Thyroid gland (tissue), 4 donors: ENCODE data around the gene ZNF524. TPM values are rescaled to one million over a fixed set of nuclear protein-coding genes. Genes with fewer than 3 reads are reported as not detected.

ENCODE experiments used
- DNase-seq, 2 donors: peaks; one replicate each; pipeline ENCODE4 v3.0.0-alpha.2; 2019
- H3K27ac ChIP-seq, 3 donors: fragments of 200-600 bp; sonication (generic); 1 replicate in 2 of 3; 2 replicates in 1 of 3; pipeline ENCODE4 v1.5.1; 2016 to 2019; ENCODE audit warnings: mild to moderate bottlenecking in 1 of 3, moderate library complexity in 1 of 3
- H3K27me3 ChIP-seq: fragments of 200-600 bp; sonication (generic); one replicate; pipeline ENCODE4 v1.5.1; 2019
- H3K36me3 ChIP-seq, 2 donors: fragments of 200-600 bp; sonication (generic); one replicate each; pipeline ENCODE4 v1.5.1; 2016 to 2019
- H3K4me1 ChIP-seq, 2 donors: fragments of 200-600 bp; sonication (generic); one replicate each; pipeline ENCODE4 v1.5.1; 2017 to 2019
- H3K4me3 ChIP-seq, 3 donors: fragments of 200-600 bp; sonication (generic); replicated peaks in 1 of 3; 1 replicate in 2 of 3; 2 replicates in 1 of 3; pipeline ENCODE4 v1.5.1; 2016; ENCODE audit warnings: mild to moderate bottlenecking in 1 of 3
- H3K9me3 ChIP-seq: fragments of 200-600 bp; sonication (generic); one replicate; pipeline ENCODE4 v1.5.1; 2017
- POLR2A ChIP-seq, 2 donors: fragments of 450-650 bp; IDR thresholded peaks; one replicate each; pipeline ENCODE4 v1.6.1; 2017; ENCODE audit warnings: antibody characterized with exemption in 2 of 2, mild to moderate bottlenecking in 2 of 2, moderate library complexity in 1 of 2
- WGBS, 2 donors: methylation state at CpG; one replicate each; pipeline ENCODE4 v1.1.5; 2017; 5-methylcytosine and 5-hydroxymethylcytosine counted together
- intact Hi-C: fragments of 100-400 bp; cut with DNase I; formaldehyde crosslinking; loops from one replicate; pipeline ENCODE4 v1.15.1; 2023
- total RNA-seq, 4 donors: library from RNA; depleted of rRNA; stranded (reverse); fragments of >200 nt; gene quantifications; one replicate each; pipeline ENCODE4 v1.2.3, GENCODE V29; 2016
- TF ChIP-seq, protein P1 (sequence below), 6 experiments: fragments of 200-600 bp in 3 of 6; fragments of 450-650 bp in 3 of 6; sonication (generic) in 3 of 6; IDR thresholded peaks; one replicate each; pipeline ENCODE4 v1.5.1; 2016 to 2019; ENCODE audit warnings: antibody characterized with exemption in 6 of 6, mild to moderate bottlenecking in 2 of 6, inconsistent platforms in 1 of 6, moderate library complexity in 1 of 6

Gene ZNF524
- total RNA-seq, 4 donors from 2014 or later, result 13.0 to 34.2 (median 28.9) TPM

DNA sequence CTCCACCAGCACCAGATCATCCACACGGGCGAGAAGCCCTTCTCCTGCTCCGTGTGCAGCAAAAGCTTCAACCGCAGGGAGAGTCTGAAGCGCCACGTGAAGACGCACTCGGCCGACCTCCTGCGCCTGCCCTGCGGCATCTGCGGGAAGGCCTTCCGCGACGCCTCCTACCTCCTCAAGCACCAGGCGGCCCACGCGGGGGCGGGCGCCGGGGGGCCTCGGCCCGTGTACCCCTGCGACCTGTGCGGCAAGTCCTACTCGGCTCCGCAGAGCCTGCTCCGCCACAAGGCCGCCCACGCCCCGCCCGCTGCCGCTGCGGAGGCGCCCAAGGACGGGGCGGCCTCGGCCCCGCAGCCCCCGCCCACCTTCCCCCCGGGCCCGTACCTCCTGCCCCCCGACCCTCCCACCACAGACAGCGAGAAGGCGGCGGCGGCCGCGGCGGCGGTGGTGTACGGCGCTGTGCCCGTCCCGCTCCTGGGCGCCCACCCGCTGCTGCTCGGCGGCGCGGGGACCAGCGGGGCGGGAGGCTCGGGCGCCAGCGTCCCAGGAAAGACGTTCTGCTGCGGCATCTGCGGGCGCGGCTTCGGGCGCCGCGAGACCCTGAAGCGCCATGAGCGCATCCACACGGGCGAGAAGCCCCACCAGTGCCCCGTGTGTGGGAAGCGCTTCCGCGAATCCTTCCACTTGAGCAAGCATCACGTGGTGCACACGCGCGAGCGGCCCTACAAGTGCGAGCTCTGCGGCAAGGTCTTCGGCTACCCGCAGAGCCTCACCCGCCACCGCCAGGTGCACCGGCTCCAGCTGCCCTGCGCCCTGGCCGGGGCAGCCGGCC lies 14.8 kb downstream of the ZNF524 start:
- intact Hi-C loops, result no loop called here
- DNase-seq, result no peak
- 96 to 98% methylated on average over 58 to 71 of the region's 98 CpGs for WGBS, 2 donors
- no peak overlapping the region for H3K4me3 ChIP-seq
- H3K27me3 ChIP-seq, result no peaks in the 10 kb centered on the region
- peaks cover 15 to 28% of the 10 kb centered on the region in 2 donors for H3K36me3 ChIP-seq
- H3K9me3 ChIP-seq, result no peaks in the 10 kb centered on the region
- no peak overlapping the region for H3K27ac ChIP-seq
- no peaks in the 10 kb centered on the region for H3K4me1 ChIP-seq
- TF ChIP-seq, protein P1, sequence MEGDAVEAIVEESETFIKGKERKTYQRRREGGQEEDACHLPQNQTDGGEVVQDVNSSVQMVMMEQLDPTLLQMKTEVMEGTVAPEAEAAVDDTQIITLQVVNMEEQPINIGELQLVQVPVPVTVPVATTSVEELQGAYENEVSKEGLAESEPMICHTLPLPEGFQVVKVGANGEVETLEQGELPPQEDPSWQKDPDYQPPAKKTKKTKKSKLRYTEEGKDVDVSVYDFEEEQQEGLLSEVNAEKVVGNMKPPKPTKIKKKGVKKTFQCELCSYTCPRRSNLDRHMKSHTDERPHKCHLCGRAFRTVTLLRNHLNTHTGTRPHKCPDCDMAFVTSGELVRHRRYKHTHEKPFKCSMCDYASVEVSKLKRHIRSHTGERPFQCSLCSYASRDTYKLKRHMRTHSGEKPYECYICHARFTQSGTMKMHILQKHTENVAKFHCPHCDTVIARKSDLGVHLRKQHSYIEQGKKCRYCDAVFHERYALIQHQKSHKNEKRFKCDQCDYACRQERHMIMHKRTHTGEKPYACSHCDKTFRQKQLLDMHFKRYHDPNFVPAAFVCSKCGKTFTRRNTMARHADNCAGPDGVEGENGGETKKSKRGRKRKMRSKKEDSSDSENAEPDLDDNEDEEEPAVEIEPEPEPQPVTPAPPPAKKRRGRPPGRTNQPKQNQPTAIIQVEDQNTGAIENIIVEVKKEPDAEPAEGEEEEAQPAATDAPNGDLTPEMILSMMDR (IDR thresholded peaks at IDR 0.05), result no peak
- no peak for TF ChIP-seq POLR2A (IDR thresholded peaks at IDR 0.05)

DNA sequence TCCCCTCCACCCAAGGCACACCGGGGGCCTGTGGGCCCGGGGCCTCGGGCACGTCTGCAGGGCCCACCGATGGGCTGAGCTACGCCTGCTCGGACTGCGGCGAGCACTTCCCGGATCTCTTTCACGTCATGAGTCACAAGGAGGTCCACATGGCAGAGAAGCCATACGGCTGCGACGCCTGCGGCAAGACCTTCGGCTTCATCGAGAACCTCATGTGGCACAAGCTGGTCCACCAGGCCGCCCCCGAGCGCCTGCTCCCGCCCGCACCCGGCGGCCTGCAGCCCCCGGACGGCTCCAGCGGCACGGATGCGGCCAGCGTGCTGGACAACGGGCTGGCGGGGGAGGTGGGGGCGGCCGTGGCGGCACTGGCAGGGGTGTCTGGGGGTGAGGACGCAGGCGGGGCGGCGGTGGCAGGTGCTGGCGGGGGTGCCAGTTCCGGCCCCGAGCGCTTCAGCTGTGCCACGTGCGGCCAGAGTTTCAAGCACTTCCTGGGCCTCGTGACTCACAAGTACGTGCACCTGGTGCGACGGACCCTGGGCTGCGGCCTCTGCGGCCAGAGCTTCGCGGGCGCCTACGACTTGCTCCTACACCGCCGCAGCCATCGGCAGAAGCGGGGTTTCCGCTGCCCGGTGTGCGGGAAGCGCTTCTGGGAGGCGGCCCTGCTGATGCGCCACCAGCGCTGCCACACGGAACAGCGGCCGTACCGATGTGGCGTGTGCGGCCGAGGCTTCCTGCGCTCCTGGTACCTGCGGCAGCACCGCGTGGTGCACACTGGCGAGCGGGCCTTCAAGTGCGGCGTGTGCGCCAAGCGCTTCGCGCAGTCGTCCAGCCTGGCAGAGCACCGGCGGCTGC lies 15.7 kb downstream of the ZNF524 start:
- Histone ChIP-seq H3K4me1 (no peaks in the 10 kb centered on the region), H3K36me3 (peaks cover 15 to 28% of the 10 kb centered on the region in 2 donors)

DNA sequence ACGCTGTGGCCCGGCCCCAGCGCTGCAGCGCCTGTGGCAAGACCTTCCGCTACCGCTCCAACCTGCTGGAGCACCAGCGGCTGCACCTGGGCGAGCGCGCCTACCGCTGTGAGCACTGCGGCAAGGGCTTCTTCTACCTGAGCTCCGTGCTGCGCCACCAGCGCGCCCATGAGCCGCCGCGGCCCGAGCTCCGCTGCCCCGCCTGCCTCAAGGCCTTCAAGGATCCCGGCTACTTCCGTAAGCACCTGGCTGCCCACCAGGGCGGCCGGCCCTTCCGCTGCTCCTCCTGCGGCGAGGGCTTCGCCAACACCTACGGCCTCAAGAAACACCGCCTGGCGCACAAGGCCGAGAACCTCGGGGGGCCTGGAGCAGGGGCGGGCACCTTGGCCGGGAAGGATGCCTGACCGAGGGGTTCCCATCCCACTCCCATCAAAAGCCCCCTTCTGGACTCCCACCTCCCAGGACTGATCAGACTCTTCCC lies 16.3 kb downstream of the ZNF524 start:
- H3K27me3 ChIP-seq, result no peaks in the 10 kb centered on the region
- H3K4me3 ChIP-seq, result no peak overlapping the region
- 97 to 98% methylated on average over 19 to 30 of the region's 38 CpGs for WGBS, 2 donors
- H3K36me3 ChIP-seq, result peaks cover 15 to 28% of the 10 kb centered on the region in 2 donors
- no peaks in the 10 kb centered on the region for H3K4me1 ChIP-seq
- intact Hi-C loops, result no loop called here
- no peak overlapping the region for H3K27ac ChIP-seq
- DNase-seq, result no peak
- no peaks in the 10 kb centered on the region for H3K9me3 ChIP-seq
- no peak for TF ChIP-seq POLR2A (IDR thresholded peaks at IDR 0.05)
- TF ChIP-seq, protein P1 (IDR thresholded peaks at IDR 0.05), result no peak

More for the DNA sequence above, 15.7 kb downstream of the ZNF524 start:
- Histone ChIP-seq H3K9me3 (no peaks in the 10 kb centered on the region), H3K27ac (no peak overlapping the region), H3K27me3 (no peaks in the 10 kb centered on the region), H3K4me3 (no peak overlapping the region)
- no peak for TF ChIP-seq POLR2A (IDR thresholded peaks at IDR 0.05)
- TF ChIP-seq, protein P1 (IDR thresholded peaks at IDR 0.05), result no peak
- WGBS, 2 donors, result 96% methylated on average over 20 to 59 of the region's 88 CpGs
- no peak for DNase-seq
- intact Hi-C loops, result no loop called here

- Histone ChIP-seq H3K4me1 (no peaks in the 10 kb centered on the region), H3K9me3 (no peaks in the 10 kb centered on the region), H3K27ac (no peak overlapping the region), H3K4me3 (no peak overlapping the region), H3K36me3 (peaks cover 15 to 28% of the 10 kb centered on the region in 2 donors), H3K27me3 (no peaks in the 10 kb centered on the region)
- 90 to 97% methylated on average over 8 of the region's 8 CpGs for WGBS, 2 donors
- no peak for DNase-seq
- intact Hi-C loops, result no loop called here
- TF ChIP-seq, protein P1 (IDR thresholded peaks at IDR 0.05), result no peak
- no peak for TF ChIP-seq POLR2A (IDR thresholded peaks at IDR 0.05)
These were observed 17.3 kb downstream of the ZNF524 start for GRCh38 chr19:55617426-55617825.
